C1 segment of cervical spinal cord (tissue), 14 donors: Measurements from ENCODE around the gene FAM174B.
A peak's percentile ranks its signal among the peaks of the same experiment; 100 is the strongest.

ENCODE experiments used
- DNase-seq, 14 donors: peaks; one replicate each; lab custom pipeline; 2025; lab: John Stamatoyannopoulos, UW

The FAM174B gene

GRCh38 chr15:92655178-92655995, at the start of gene FAM174B:
TSS of gene FAM174B (minus strand) at chr15:92655775.
- DNase-seq = peak in 3 of 14 donors; percentile 18 to 38 (median 28)

DNA sequence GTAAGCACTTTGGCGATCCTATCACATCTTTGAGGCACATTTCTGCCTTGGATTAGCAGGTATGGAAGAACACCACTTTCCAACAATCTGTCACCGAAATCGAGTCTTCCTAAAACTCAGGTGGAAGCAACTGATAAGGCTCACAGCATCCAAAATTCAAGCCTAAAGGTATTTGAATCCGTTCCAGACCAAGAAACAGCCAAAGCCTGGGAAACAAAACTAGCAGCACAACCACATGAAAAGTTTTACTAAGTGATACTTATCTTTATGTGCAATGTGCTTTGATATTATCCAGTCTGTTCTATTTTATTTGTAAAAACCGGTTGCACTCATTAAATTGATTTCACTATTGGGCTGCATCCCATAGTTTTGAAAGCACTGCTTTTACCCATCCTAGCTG, 40.5 kb upstream of the FAM174B start:
- no peak for DNase-seq

- DNase-seq = peak in 1 of 14 donors; percentile 11
Measured at GRCh38 chr15:92693691-92694331, 38.2 kb upstream of the FAM174B start.

GRCh38 chr15:92690395-92690794, 34.8 kb upstream of the FAM174B start:
- no peak for DNase-seq

DNA sequence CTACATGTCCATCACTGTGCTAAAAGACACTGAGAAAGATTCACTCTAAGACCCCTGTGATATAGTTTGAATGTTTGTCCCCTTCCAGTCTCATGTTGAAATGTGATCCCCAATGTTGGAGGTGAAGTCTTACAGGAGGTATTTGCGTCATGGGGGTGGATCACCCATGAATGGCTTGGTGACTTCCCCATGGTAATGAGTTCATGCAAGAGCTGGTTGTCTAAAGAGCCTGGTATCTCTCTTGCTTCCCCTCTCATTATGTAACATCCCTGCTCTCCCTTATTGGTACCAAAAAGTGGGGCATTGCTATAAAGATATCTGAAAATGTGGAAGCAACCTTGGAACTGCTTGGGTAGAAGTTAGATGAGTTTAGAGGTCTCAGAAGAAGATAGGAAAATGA, 32.2 kb upstream of the FAM174B start:
- no peak for DNase-seq

GRCh38 chr15:92687195-92687602, 31.6 kb upstream of the FAM174B start:
- DNase-seq = no peak

DNA sequence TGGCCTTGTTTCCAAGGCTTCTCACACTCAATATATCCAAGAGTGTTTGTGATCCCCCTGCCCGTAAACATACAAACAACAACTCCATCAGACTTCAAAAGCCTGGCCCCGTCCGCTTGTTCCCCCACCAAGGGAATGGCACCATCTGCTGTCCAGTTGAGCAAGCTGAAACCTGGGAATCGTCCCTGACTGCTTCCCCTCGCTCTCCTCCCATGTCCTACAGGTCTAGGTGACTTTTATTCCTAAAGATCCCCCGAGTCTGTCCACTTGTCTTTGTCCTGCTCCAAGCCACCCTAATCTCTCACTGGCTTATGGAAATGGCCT, 27.9 kb upstream of the FAM174B start:
- peak in 7 of 14 donors; percentile 5 to 41 (median 16) for DNase-seq

DNA sequence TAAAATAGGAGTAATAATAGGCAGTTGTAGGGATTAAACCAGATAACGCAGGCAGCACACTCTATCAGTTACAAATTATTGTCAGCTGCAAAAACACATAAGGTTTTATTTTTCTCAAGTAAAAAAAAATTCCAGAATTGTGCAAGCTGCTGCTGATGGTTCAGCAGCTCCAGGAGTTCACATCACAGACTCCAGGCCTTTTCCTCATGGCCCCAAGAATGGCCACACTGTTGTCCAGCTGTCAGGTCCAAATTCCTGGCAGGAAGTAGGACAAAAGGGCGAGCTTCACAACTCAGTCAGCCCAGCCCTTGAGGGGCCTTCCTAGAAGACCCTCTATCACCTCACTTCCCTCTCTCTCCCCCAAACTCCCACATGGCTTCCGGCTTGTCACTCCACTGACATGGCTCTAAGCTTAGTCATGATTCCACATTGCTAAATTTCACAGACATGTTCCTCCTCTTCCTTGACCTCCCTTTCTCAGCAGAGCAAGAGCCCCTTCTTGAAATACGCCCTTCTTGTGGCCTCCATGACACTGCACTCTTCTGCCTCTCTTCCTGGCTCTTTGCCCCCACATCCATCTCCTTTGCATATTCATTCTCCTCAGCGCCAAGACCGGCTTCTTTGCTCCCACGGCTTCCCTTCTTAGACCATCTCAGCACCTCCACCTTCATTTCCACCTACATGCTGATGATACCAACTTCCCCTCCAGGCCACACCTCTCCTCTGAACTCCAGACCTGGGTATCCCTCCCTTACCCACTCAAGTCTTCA, 27.4 kb upstream of the FAM174B start:
- DNase-seq = no peak

DNA sequence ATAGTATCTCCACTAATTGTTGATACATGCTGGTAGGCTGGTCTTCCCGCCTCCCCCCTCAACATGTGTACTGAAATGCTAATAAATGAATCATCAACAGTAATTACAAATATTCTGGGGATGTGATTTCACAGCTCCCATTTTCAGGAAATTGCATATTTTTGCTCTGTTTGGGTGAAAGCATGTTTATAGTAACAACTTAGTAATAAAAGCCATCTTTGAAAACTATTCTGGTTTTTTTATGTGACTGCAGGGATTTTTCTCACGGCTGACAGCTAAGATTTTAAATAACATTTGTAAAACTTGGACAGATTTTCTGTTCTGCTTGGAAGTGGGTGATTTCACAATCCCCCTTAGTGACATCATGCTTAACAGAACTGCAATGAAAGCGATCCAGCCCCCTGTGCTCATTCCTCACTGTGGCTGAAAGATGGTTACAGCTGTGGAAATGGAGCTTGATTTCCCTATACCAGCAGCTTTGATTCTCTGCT, 25.6 kb upstream of the FAM174B start:
- no peak for DNase-seq

- DNase-seq = no peak
Measured at GRCh38 chr15:92677999-92678398, 22.4 kb upstream of the FAM174B start.

GRCh38 chr15:92676561-92676960, 21.0 kb upstream of the FAM174B start:
- DNase-seq = no peak

GRCh38 chr15:92675485-92675884, 19.9 kb upstream of the FAM174B start:
- DNase-seq = no peak

DNA sequence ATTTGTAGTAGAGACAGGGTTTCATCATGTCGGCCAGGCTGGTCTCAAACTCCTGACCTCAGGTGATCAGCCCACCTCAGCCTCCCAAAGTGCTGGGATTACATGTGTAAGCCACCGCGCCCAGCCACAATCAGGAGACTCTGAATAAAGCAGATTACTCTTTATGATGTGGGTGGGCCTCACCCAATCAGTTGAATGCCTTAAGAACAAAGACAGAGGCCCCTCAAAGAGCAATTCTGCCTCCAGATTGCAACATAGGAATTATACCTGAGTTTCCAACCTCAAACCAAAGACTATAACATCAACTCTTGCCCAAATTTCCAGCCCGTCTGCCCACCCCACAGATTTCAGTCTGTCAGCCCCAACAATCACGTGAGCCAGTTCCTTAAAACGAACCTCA, 18.8 kb upstream of the FAM174B start:
- DNase-seq = no peak

DNA sequence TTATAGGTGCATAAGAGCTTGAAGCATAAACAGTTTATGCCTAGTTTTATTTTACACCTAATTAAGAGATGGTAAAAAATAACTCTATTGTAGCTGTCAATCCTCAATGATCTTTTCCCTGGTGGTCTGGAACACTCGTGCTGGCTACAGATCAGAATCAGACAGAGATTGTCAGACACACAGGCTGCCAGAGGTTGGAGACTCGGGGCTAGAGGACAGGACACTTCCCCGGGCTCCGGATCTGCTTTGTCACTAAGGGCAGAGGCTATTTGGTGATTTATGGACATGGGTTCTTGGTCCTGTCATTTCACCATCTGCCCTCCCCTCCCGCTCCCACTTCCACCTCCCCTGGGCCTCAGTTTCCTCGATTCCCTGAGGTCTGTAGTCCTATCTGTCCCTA, 16.5 kb upstream of the FAM174B start:
- no peak for DNase-seq

DNA sequence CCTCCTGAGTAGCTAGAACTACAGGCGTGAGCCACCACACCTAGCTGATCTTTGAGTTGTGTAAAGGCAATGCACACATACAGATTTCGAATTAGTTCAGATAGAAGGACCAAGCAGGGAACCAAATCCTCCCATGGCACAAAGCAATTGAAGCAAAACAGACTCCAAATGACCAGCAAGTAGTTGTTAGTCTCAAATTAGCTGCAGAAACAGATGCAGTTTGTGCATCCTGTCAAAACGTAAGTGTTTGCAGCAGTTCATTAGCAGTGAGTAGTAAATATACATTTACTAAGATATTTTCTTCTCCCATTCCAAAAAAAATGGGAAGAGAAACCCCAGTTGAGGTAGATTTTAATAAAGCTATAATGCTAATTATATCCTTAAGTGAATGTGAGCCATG, 15.8 kb upstream of the FAM174B start:
- no peak for DNase-seq

GRCh38 chr15:92670621-92671020, 15.0 kb upstream of the FAM174B start:
- no peak for DNase-seq

DNA sequence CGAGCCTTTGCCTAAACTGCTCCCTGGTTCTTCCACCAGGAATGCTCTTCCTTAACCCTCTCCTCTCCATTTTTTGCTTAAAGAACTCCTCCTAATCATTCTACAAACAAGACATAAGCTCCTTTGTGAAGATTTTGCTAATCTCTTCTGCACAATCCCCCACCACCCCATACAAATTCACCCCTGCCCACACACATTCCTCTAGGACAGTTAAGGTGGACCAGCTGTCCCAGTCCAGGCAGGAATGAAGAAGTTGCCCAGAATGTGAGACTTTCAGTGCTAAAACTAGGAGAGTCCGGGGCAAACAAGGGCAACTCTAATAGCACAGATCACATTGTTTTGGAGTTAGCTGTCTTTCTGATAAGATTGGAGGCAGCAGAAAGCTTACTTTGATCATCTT, 13.9 kb upstream of the FAM174B start:
- no peak for DNase-seq

DNA sequence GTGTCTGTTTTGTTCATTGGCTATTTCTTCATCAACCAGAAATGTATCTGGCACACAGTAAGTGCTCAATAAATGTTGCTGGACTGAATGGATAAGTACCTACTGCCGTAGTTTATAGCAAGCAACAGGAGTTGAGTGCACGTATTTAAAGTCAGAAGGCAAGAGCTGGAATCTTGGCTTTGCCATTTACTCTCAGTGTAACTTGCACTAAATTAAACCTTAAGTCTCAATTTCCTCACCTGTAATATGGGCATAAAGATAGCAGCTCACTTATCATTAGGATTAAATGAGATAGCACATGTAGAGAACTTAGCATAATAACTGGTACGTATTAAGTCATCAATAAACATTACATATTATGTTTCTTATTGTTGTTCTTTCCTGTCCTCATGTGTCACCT, 13.0 kb upstream of the FAM174B start:
- no peak for DNase-seq

GRCh38 chr15:92667970-92668485, 12.5 kb upstream of the FAM174B start:
- no peak for DNase-seq

DNA sequence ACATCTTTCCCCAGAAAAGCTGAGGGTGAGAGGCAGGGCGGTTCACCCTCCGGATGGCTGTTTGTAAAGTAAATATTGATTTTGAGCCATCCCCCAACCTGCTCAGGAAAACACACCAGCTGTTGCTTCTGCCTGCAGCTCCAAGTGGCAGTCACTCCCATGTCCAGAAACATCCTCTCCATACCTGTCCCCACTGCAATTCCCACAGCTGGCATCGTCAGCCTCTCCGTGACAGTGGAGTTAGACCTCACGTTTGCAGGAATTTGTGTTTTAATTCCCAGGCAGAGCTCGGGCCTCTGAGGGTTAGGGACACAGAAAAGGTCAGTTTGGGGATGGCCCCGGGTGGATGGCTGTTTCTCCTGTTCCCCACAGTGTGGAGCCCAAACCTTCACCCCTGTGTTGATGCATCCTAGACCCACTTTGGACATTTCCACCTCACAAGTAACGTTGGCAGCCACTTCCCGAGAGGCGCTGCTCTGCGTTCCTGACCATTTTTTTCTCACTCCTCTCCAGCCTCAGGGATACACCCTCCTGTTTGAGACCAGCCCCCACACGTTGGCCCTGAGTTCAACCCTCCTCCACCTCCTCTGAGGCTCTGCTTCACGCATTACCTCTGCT, 11.8 kb upstream of the FAM174B start:
- no peak for DNase-seq

- DNase-seq = no peak
Measured at GRCh38 chr15:92666780-92667179, 11.2 kb upstream of the FAM174B start.

- DNase-seq = no peak
Measured at GRCh38 chr15:92665100-92665555, 9.6 kb upstream of the FAM174B start.
